ENCODE data around the gene ZFP36L2.
"Not testable (repeated sequence)": the region's sequence is repeated elsewhere in the genome, so short reads cannot be mapped to it uniquely, and the experiment has no call there.

The ZFP36L2 gene

GRCh38 chr2:43206602-43207001 is 19.8 kb downstream of the ZFP36L2 start:
- no peak for DNase-seq

GRCh38 chr2:43203373-43203772 is 23.0 kb downstream of the ZFP36L2 start:
- no peak for DNase-seq

DNA sequence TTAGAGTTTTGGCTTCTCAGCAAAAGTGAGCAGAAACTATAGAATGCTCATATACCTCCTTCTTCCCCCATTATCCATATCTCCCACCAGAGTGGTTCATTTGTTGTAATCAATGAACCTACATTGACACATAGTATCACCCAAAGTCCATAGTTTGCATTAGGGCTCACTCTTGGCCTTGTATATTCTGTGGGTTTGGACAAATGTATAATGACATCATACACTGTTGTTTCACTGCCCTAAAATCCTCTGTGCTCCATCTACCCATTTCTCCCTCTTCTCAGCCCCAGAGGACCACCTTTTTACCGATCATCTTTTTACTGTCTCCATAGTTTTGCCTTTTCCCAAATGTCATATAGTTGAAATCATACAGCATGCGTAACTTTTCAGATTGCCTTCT is 24.1 kb downstream of the ZFP36L2 start:
- no peak for DNase-seq

DNA sequence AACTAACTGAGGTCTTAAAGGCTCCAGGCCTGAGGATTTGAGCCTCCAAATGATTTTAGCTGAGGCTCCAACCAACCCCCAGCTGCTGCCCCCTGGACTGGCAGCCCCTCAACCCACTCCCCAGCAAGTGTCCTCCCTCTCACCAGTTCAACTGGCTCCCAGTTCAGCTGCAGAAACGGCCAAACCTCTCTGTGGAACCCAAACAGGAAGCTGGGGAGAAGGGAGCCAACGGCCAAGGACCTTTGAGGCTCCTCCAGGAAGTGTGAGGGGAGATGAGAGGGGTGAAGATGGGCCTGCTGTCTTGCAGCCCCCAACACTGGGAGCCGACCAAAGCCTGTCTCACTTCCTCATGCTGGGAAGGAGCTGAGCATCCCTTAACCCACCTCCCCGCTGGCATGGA is 24.9 kb downstream of the ZFP36L2 start:
- DNase-seq = no peak

DNA sequence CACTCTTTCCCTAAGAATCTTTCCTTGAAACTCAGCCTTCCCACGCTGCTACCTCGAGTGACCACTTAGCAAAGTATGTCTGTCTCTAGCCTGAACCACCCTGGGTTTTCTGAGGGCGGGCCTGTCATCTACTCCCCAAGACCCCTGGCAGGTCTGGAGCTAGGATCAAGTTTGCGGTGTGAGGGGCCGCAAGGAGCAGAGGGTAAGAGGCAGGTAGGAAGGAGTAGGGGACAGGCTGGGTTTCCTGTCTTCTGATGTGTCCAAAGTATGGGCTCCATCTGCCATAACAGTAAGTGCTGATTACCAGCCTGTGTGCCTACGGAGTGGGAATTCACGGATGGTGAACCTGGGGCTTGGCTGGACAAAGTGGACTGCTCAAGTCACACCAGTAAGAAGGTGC is 25.4 kb downstream of the ZFP36L2 start:
- no peak for DNase-seq

- no peak for DNase-seq
These were observed 26.6 kb downstream of the ZFP36L2 start for GRCh38 chr2:43199492-43200488.

DNA sequence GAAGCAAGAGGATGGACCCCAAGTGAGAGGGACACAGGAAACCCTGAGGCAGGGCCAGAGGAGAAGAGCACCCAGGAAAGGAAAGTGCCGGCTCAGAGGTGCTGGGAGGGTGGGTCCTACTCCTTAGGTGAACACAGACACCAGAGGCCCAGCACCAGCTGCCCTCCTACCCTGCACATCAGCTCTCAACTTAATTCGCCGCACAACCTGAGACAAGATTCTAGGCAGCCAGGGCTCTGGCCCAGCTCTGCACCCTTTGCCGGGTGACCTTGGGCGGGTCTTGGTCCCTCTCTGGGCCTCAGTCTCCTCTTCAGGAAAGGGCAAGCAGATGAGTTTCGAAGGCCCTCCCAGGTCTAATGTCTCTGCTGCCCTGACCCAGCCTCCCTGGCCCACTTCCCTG is 28.1 kb downstream of the ZFP36L2 start:
- DNase-seq = no peak

DNA sequence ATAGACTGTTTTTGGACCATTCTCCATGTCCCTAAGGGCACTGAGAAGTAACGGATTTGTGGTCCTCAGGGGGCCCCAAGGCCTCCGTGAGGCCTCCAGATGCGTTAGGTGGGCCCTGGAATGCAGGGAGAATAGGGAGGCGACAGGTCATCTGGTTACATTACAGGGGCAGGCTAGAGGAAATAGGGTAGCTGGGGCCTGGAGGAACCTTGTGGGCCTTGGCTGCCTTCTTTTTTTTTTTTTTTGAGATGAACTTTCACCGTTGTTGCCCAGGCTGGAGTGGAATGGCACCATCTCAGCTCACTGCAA is 28.9 kb downstream of the ZFP36L2 start:
- no peak for DNase-seq

GRCh38 chr2:43196768-43197587 is 29.4 kb downstream of the ZFP36L2 start:
- no peak for DNase-seq

DNA sequence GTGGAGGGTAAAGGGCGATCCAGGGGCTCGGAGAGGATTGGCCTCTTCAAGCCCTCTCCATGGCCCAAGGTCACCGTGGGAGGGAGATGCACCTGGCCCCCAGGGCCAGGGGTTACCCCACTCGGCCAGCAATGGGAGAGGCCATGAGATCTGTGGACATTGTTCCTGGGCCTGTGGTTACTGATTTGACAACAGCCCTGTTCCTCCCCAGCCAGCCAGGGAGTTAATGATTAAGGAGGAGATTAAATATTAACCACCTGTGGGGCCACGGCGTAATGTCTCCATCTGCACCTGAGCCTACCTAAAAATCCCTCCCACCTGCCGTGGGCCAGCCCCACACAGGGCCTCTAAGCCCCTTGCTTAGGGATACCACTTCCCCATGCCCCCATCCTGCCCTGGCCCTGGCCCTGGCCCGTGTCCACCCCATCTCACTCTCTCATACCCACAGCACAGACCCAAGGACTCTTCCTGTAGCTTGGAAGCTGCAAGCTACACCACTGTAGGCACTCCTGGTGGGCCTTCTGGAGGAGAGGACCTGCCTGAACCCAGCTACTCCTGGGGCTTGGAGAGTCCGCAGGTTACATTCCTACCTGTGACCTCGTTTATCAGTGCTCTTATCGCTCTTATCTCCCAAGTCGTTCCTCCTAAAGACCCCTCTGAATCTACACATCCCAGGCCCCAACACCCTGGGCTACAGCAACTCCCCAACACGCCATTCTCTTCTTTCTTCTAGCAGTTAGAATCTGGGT is 32.1 kb downstream of the ZFP36L2 start:
- DNase-seq = no peak

DNA sequence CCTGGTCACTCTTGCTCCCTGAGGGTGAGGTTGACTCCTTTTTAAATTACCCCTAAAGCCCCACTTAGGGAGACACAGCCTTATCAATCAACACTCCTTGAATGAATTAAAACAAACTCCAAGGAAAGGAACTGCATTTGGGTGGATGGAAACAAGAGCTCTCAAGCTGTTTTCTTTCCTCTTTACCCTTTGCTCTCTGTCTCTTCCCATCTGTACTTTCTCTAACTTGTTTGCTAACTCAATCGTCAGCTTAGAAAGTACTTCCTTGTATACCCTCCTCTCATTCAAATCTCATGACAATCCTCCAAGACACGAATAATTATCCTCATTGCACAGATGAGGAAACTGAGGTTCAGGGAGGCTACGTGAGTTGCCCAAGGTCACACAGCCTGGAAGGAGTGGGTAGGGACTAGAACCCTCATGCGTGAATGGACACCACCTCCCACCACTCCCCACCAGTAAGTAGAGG is 32.7 kb downstream of the ZFP36L2 start:
- DNase-seq = no peak

GRCh38 chr2:43192744-43193651 is 33.4 kb downstream of the ZFP36L2 start:
- no peak for DNase-seq

DNA sequence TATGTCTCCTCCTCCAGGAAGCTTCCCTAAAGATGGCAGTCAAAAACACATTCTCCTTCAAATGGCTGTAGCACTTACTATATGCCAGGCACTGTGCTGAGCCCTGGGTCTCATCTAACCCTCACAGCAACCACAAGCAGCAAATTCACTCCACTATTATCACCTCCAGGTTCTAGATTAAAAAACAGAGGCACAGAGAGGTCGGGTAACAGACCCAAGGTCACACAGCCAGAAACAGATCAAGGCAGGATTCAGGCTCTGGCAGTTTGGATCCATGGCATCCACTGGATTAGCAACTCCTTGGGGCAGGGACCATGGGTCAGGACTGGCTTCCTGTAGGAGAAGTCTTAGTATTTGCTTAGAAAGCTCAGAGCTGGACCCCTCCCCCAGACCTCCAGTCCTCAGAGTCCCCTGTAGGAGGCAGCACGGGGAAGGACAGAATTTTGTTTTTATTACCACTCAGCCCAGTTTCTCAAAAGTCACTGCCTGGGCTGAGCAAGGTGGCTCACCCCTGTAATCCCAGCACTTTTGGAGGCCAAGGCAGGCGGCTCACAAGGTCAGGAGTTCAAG is 34.4 kb downstream of the ZFP36L2 start:
- no peak for DNase-seq

- DNase-seq = no peak
These were observed 35.9 kb downstream of the ZFP36L2 start for GRCh38 chr2:43190311-43191052.

DNA sequence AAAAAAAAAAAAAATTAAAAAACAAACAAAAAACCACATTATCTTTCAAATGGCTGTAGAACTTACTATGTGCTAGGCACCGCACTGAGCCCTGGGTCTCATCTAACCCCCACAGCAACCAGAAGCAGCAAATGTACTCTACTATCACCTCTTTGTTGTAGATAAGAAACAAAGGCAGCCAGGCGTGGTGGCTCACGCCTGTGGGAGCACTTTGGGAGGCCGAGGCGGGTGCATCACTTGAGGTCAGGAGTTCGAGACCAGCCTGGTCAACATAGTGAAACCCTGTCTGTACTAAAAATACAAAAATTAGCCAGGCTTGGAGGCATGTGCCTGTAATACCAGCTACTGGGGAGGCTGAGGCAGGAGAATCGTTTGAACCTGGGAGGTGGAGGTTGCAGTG is 36.5 kb downstream of the ZFP36L2 start:
- DNase-seq = not testable (repeated sequence)

DNA sequence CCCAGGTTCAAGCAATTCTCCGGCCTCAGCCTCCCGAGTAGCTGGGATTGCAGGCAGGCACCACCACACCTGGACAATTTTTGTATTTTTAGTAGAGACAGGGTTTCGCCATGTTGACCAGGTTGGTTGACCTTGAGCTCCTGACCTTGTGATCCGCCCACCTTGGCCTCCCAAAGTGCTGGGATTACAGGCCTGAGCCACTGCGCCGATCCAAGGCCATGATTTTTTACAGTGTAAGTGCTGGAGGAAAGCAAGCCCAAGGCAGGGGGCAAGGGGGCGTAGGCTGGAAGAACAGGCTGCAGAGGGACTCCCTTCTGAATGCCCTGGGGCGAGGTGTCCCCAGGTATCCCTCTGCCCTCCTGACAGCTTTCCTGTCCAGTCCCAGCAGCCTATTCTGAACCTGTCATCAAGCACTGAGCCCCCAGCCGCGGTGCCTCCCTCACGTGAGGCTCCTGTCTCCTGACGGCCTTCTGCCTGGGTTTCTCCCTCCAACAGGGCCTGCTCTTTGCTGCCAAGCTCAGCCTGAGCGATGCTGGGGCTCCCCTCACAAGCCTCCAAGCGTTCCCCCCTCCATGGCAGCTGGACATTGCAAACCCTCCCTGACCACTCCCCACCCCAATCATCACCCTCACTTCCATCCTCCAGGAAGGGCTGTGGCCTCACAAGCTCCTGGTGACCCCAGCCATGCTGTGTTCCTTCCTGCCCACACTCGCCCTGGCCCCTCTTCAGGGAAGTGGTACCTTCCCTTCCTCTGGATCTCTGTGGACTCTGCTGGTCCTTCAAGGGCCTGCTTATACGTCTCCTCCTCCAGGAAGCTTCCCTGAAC is 37.6 kb downstream of the ZFP36L2 start:
- DNase-seq = no peak

DNA sequence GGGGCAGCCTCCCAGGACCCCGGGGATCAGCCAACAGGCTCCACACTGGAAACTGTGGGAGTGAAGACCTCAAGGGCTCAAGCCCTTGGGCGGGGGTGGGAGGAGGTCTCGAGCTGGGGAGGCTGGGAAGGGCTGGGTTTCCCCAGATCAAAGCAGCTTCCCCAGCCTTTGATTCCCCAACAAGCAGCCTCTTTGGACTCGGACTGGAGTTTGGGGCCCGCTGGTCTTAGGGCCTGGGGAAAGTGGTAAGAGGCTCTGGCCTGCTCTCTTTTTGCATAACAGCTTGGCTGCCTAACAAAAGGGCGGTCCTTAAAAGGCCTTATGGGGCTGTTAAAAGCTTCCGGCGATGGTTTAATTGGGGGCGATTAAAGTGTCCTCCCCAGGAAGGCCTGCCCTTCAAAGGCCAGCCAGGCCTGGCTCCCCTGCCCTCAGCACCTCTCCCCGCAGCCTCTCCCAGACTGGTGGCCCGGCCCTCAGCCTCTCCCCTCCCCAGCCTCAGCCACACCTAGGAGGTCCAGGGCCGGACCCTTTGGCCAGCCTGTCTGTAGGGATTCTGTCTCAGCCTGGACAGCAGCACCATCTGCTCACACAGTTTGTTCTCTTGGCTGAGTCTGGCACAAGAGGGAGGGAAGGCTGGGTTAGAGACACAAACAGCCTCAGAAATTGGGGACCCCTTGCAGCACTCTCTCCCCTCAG is 39.6 kb downstream of the ZFP36L2 start:
- no peak for DNase-seq

- no peak for DNase-seq
These were observed 40.1 kb downstream of the ZFP36L2 start for GRCh38 chr2:43186321-43186678.

DNA sequence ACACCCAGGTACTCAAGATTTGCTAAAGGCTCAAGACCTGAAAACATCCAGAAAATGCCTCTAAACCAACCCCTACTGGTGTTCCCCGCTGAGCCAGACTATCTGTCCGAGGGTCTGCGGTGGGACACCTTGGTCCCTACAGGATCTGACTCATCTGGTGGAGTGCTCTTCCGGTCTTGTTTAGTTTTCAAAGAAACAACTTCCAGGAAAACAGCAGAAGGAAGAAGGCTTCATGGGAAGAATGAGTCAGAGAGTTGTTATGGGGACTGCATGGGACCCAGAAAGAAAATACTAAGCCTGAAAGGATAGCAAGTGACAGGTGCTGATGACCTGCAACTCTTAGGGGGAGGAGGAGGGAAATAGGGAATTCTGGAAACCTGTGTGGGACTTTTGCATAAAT is 41.3 kb downstream of the ZFP36L2 start:
- DNase-seq = no peak

Measured in right forelimb (tissue), 1 donor.